ENCODE measurements around the gene BRPF3. TPM values are rescaled to one million over a fixed set of nuclear protein-coding genes. Genes with fewer than 3 reads are reported as not detected.

BRPF3 gene
- total RNA-seq, 1 experiment from 2014 or later: 43.4 TPM

DNA sequence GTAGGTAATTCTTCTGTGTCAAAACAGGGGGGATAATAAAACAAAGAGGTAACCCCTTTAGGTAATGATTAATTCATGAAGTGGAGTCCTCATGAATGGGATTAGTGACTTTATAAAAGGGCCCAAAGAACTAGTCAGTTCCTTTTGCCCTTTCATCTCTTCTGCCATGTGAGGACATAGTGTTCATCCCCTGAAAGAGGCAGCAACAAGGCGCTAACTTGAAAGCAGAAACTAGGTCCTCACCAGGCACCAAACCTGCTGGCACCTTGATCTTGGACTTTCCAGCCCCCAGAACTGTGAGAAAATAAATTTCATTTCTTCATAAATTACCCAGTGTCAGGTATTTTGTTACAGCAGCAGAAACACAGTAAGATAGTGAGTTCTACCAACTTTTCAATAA lies 16.4 kb upstream of the BRPF3 start:
- H2BK20ac ChIP-seq (ENCODE audit: low read depth, low read length, poor library complexity, severe bottlenecking): no peak overlapping the region
- peaks cover 0 to 24% (median 12%) of the 10 kb centered on the region in 3 experiments; a peak in 6 of 7 replicates for H3K36me3 Mint-ChIP-seq (ENCODE audit: insufficient read depth in 1 of 3, low read depth in 3 of 3)
- no peaks in the 10 kb centered on the region for H3K27me3 ChIP-seq (ENCODE audit: insufficient read depth, low read length)
- no peak overlapping the region for H3K14ac ChIP-seq (ENCODE audit: insufficient read depth, low read length)
- no peak overlapping the region for H4K8ac ChIP-seq (replicated peaks; ENCODE audit: insufficient read length, low read depth, low read length)
- H2BK5ac ChIP-seq (ENCODE audit: insufficient read length, low read length): no peak overlapping the region
- no peak overlapping the region for H2BK15ac ChIP-seq (ENCODE audit: low read depth, low read length)
- H3K79me1 ChIP-seq (ENCODE audit: insufficient read depth, low read depth, low read length, poor library complexity, severe bottlenecking): no peaks in the 10 kb centered on the region
- H3K79me2 ChIP-seq (ENCODE audit: insufficient read depth, low read length): no peaks in the 10 kb centered on the region
- no peak overlapping the region for H3K18ac ChIP-seq (ENCODE audit: insufficient read length, low read depth, low read length)
- no peak overlapping the region for H3K4me3 Mint-ChIP-seq
- no peaks in the 10 kb centered on the region; the same call in 1 of the 2 replicates for H3K27me3 Mint-ChIP-seq (ENCODE audit: low read depth)
- H3K23ac ChIP-seq (ENCODE audit: insufficient read length, low read depth, low read length): no peak overlapping the region
- H4K5ac ChIP-seq (ENCODE audit: insufficient read length, low read depth, low read length): no peak overlapping the region
- H3K9me3 ChIP-seq (ENCODE audit: control insufficient read depth, low read depth, low read length): no peaks in the 10 kb centered on the region
- no peak overlapping the region for H2BK12ac ChIP-seq (ENCODE audit: insufficient read length, low read depth, low read length)
- H4K20me1 ChIP-seq (ENCODE audit: control insufficient read depth, insufficient read depth, insufficient read length): no peaks in the 10 kb centered on the region
- no peak overlapping the region for H3K27ac Mint-ChIP-seq
- H3K4me1 ChIP-seq (ENCODE audit: insufficient read depth, low read length): no peaks in the 10 kb centered on the region
- H3K9me3 Mint-ChIP-seq: peaks cover 13 to 21% of the 10 kb centered on the region in 2 experiments
- no peak for DNase-seq
- no peak overlapping the region for H3T11ph ChIP-seq (ENCODE audit: low read length)
- TF ChIP-seq, protein P1, sequence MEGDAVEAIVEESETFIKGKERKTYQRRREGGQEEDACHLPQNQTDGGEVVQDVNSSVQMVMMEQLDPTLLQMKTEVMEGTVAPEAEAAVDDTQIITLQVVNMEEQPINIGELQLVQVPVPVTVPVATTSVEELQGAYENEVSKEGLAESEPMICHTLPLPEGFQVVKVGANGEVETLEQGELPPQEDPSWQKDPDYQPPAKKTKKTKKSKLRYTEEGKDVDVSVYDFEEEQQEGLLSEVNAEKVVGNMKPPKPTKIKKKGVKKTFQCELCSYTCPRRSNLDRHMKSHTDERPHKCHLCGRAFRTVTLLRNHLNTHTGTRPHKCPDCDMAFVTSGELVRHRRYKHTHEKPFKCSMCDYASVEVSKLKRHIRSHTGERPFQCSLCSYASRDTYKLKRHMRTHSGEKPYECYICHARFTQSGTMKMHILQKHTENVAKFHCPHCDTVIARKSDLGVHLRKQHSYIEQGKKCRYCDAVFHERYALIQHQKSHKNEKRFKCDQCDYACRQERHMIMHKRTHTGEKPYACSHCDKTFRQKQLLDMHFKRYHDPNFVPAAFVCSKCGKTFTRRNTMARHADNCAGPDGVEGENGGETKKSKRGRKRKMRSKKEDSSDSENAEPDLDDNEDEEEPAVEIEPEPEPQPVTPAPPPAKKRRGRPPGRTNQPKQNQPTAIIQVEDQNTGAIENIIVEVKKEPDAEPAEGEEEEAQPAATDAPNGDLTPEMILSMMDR (conservative IDR thresholded peaks at IDR 0.05): no peak
- no peak overlapping the region for H2AFZ ChIP-seq (ENCODE audit: low read length)
- H2AK5ac ChIP-seq (ENCODE audit: insufficient read length, low read length): no peak overlapping the region
- no peak overlapping the region for H3K4ac ChIP-seq (ENCODE audit: low read depth, low read length)
- no peak overlapping the region for H2BK120ac ChIP-seq (ENCODE audit: low read depth, low read length, poor library complexity, severe bottlenecking)
- H3K9ac ChIP-seq (ENCODE audit: extremely low read depth, insufficient read length, low read length): no peak overlapping the region
- H3K4me2 ChIP-seq (ENCODE audit: insufficient read depth, insufficient read length, low read length): no peak overlapping the region
- no peak overlapping the region for H4K91ac ChIP-seq (ENCODE audit: insufficient read length, low read depth, low read length)
- H3K27ac ChIP-seq (ENCODE audit: insufficient read length, low read depth, low read length): no peak overlapping the region
- H3K4me1 Mint-ChIP-seq: peaks cover 0 to 4% of the 10 kb centered on the region in 2 experiments; a peak in 1 of 4 replicates
- H3K56ac ChIP-seq (ENCODE audit: insufficient read length, low read depth, low read length): no peak overlapping the region
- H3K23me2 ChIP-seq (ENCODE audit: insufficient read length, low read depth, low read length, poor library complexity, severe bottlenecking): no peaks in the 10 kb centered on the region
- WGBS (ENCODE audit: extremely low coverage, insufficient read length, low lambda C conversion rate): no CpG with 5 or more reads among the region's 1 CpG

Data from H9 (cell line).